IMR-90 (cell line): Measurements from ENCODE around the gene PCSK6. TPM values are rescaled to one million over a fixed set of nuclear protein-coding genes. Genes with fewer than 3 reads are reported as not detected.
A peak's percentile ranks its signal among the peaks of the same experiment; 100 is the strongest.

Experiments used
- ATAC-seq: fragments of 200-7000 bp; cut with Tn5 transposase; 2 replicates; pipeline ENCODE4 v1.9.1; 2020; ENCODE audit warnings: low read depth, mild to moderate bottlenecking, moderate library complexity
- BruUV-seq: library from RNA; stranded (reverse); fragments of 400-500 nt; replicated peaks from 2 replicates; lab custom pipeline; 2021; lab: Mats Ljungman, UMichigan
- CTCF ChIA-PET: fragments of 300-600 bp; formaldehyde crosslinking; extraction: SDS; loops from one replicate; lab custom pipeline; 2021; ENCODE audit warnings: antibody characterized with exemption; lab: Yijun Ruan, JAX
- POLR2A ChIA-PET: fragments of 300-600 bp; sonication (Branson Sonifier 250); formaldehyde crosslinking; loops from one replicate; lab custom pipeline; 2022; ENCODE audit warnings: antibody characterized with exemption; ENCODE audit not compliant: unreplicated experiment; lab: Charles Lee
- DNase-seq: peaks from one replicate; pipeline ENCODE4 v3.0.0; 2013
- H2AFZ ChIP-seq: replicated peaks from 2 replicates; pipeline ENCODE3; 2013; ENCODE audit warnings: low read length, mild to moderate bottlenecking; ENCODE audit not compliant: poor library complexity
- H2AK5ac ChIP-seq: 2 replicates; pipeline ENCODE4 v1.6.1; 2013; ENCODE audit warnings: low read depth, low read length, inconsistent platforms
- H2AK9ac ChIP-seq: replicated peaks from 2 replicates; pipeline ENCODE3; 2013; ENCODE audit warnings: mild to moderate bottlenecking, low read depth, low read length, moderate library complexity; ENCODE audit not compliant: poor library complexity
- H2BK120ac ChIP-seq: 2 replicates; pipeline ENCODE4 v1.6.1; 2013; ENCODE audit warnings: low read depth, low read length, inconsistent platforms
- H2BK15ac ChIP-seq: 3 replicates; pipeline ENCODE4 v1.6.1; 2013; ENCODE audit warnings: low read depth, low read length, inconsistent platforms
- H2BK20ac ChIP-seq: 2 replicates; pipeline ENCODE4 v1.6.1; 2013; ENCODE audit warnings: low read depth, mild to moderate bottlenecking, inconsistent platforms, low read length, moderate library complexity
- H2BK5ac ChIP-seq: 2 replicates; pipeline ENCODE4 v1.6.1; 2013; ENCODE audit warnings: mild to moderate bottlenecking, low read depth, low read length, inconsistent platforms; ENCODE audit not compliant: poor library complexity, severe bottlenecking
- H3K14ac ChIP-seq: replicated peaks from 2 replicates; pipeline ENCODE4 v1.6.1; 2013; ENCODE audit warnings: low read depth, low read length, inconsistent platforms
- H3K18ac ChIP-seq: 2 replicates; pipeline ENCODE4 v1.6.1; 2013; ENCODE audit warnings: low read depth, low read length, control low read depth
- H3K23ac ChIP-seq: 2 replicates; pipeline ENCODE4 v1.6.1; 2013; ENCODE audit warnings: low read depth, low read length, inconsistent platforms
- H3K27ac ChIP-seq: 2 replicates; pipeline ENCODE4 v1.5.1; 2013; ENCODE audit warnings: mild to moderate bottlenecking, control low read depth, low read length; ENCODE audit not compliant: insufficient read depth
- H3K27me3 ChIP-seq: 2 replicates; pipeline ENCODE4 v1.6.1; 2013; ENCODE audit warnings: low read length; ENCODE audit not compliant: control insufficient read depth, insufficient read depth
- H3K36me3 ChIP-seq: 2 replicates; pipeline ENCODE4 v1.6.1; 2013; ENCODE audit warnings: low read length, mixed read lengths; ENCODE audit not compliant: control insufficient read depth, insufficient read depth
- H3K4ac ChIP-seq: 2 replicates; pipeline ENCODE4 v1.6.1; 2013; ENCODE audit warnings: low read depth, low read length, inconsistent platforms
- H3K4me1 ChIP-seq: 2 replicates; pipeline ENCODE4 v1.6.1; 2013; ENCODE audit warnings: low read length, mixed read lengths; ENCODE audit not compliant: control insufficient read depth, insufficient read depth
- H3K4me2 ChIP-seq: 2 replicates; pipeline ENCODE4 v1.6.1; 2013; ENCODE audit warnings: low read depth, mild to moderate bottlenecking, control low read depth, low read length, moderate library complexity
- H3K4me3 ChIP-seq: 2 replicates; pipeline ENCODE4 v1.5.1; 2013; ENCODE audit warnings: low read depth, mild to moderate bottlenecking, control low read depth, low read length, moderate library complexity; ENCODE audit not compliant: insufficient read depth
- H3K56ac ChIP-seq: 2 replicates; pipeline ENCODE4 v1.6.1; 2013; ENCODE audit warnings: low read length, inconsistent platforms; ENCODE audit not compliant: insufficient read depth; ENCODE audit errors: extremely low read depth
- H3K79me1 ChIP-seq, 2 experiments: 2 replicates each; pipeline ENCODE4 v1.6.1; 2013; ENCODE audit warnings: low read length in 2 of 2, inconsistent platforms in 1 of 2, low read depth in 1 of 2
- H3K9ac ChIP-seq: 2 replicates; pipeline ENCODE4 v1.6.1; 2013; ENCODE audit warnings: low read depth, low read length, control low read depth
- H3K9me1 ChIP-seq: 2 replicates; pipeline ENCODE4 v1.6.1; 2013; ENCODE audit warnings: low read length, inconsistent platforms; ENCODE audit not compliant: insufficient read depth
- H3K9me3 ChIP-seq: 2 replicates; pipeline ENCODE4 v1.6.1; 2013; ENCODE audit warnings: low read length; ENCODE audit not compliant: control insufficient read depth, insufficient read depth
- H4K20me1 ChIP-seq: 2 replicates; pipeline ENCODE4 v1.6.1; 2013; ENCODE audit warnings: low read length, inconsistent platforms; ENCODE audit not compliant: insufficient read depth
- H4K5ac ChIP-seq: 2 replicates; pipeline ENCODE4 v1.6.1; 2013; ENCODE audit warnings: mild to moderate bottlenecking, low read depth, low read length, control low read depth
- H4K8ac ChIP-seq, 2 experiments: 2 replicates each; pipeline ENCODE4 v1.6.1; 2013; ENCODE audit warnings: low read depth in 2 of 2, low read length in 2 of 2, control low read depth in 1 of 2, inconsistent platforms in 1 of 2
- H4K91ac ChIP-seq: 2 replicates; pipeline ENCODE4 v1.6.1; 2013; ENCODE audit warnings: low read depth, low read length, inconsistent platforms; ENCODE audit not compliant: insufficient read depth
- BHLHE40 ChIP-seq: fragments of 150-350 bp; IDR thresholded peaks from 2 replicates; pipeline ENCODE4 v1.6.1; 2016; ENCODE audit warnings: mild to moderate bottlenecking, low read depth, low read length
- MAZ ChIP-seq: IDR thresholded peaks from 2 replicates; pipeline ENCODE4 v1.6.1; 2012; ENCODE audit warnings: low read depth, mild to moderate bottlenecking, low read length, improper control_type of control experiment, moderate library complexity, borderline replicate concordance
- MXI1 ChIP-seq: IDR thresholded peaks from 2 replicates; pipeline ENCODE4 v1.6.1; 2012; ENCODE audit warnings: low read depth, mild to moderate bottlenecking, low read length, moderate library complexity, borderline replicate concordance
- POLR2A ChIP-seq: IDR thresholded peaks from 2 replicates; pipeline ENCODE4 v1.6.1; 2012; ENCODE audit warnings: mild to moderate bottlenecking, low read depth, low read length
- RCOR1 ChIP-seq: IDR thresholded peaks from 2 replicates; pipeline ENCODE4 v1.6.1; 2012; ENCODE audit warnings: mild to moderate bottlenecking, low read length, improper control_type of control experiment; ENCODE audit not compliant: insufficient replicate concordance
- RFX5 ChIP-seq: IDR thresholded peaks from 2 replicates; pipeline ENCODE4 v1.8.0; 2012; ENCODE audit warnings: low read depth, mild to moderate bottlenecking, low read length, moderate library complexity
- SMC3 ChIP-seq: fragments of 150-350 bp; IDR thresholded peaks from 2 replicates; pipeline ENCODE4 v1.6.1; 2016; ENCODE audit warnings: low read depth, mild to moderate bottlenecking, antibody characterized with exemption, low read length, moderate library complexity
- WGBS, 2 experiments: methylation state at CpG; one replicate each; pipeline versions ENCODE4 v1.1.5 to v1.1.7; 2013; ENCODE audit warnings: missing lambda C conversion rate in 2 of 2; ENCODE audit not compliant: insufficient read length in 1 of 2; ENCODE audit errors: extremely low coverage in 2 of 2; 5-methylcytosine and 5-hydroxymethylcytosine counted together
- dilution Hi-C: fragments of 300-500 bp; cut with HindIII; formaldehyde crosslinking; loops from one replicate; pipeline ENCODE4 v1.14.3; 2018; ENCODE audit warnings: low sequenced_read_pairs; ENCODE audit not compliant: unreplicated experiment
- in situ Hi-C: fragments of 300-500 bp; cut with MboI; formaldehyde crosslinking; loops from 3 replicates; pipeline ENCODE4 v1.14.3; 2019; ENCODE audit warnings: low sequenced_read_pairs, inconsistent platforms, mixed read lengths
- intact Hi-C: fragments of 100-400 bp; cut with micrococcal nuclease; formaldehyde crosslinking; loops from 2 replicates; pipeline ENCODE4 v1.10.0; 2022
- polyA plus RNA-seq, 3 experiments: library from polyadenylated mRNA; depleted of rRNA; stranded (reverse); fragments of >200 nt; gene quantifications; 2 replicates each; pipeline ENCODE4 v1.2.3, GENCODE V29; 2012; ENCODE audit warnings: low replicate concordance in 1 of 3
- total RNA-seq: library from RNA; depleted of rRNA; stranded (reverse); fragments of >200 nt; gene quantifications from 2 replicates; pipeline ENCODE4 v1.2.3, GENCODE V29; 2012
- TF ChIP-seq, protein P1 (sequence below): fragments of 150-350 bp; IDR thresholded peaks from 2 replicates; pipeline ENCODE4 v1.6.1; 2017; ENCODE audit warnings: mild to moderate bottlenecking, antibody characterized with exemption, low read length, low read depth
- TF ChIP-seq, protein P2 (sequence below): fragments of 150-350 bp; IDR thresholded peaks from 2 replicates; pipeline ENCODE4 v1.6.1; 2016; ENCODE audit warnings: low read depth, mild to moderate bottlenecking, low read length, moderate library complexity, borderline replicate concordance
- TF ChIP-seq, protein P3 (sequence below): conservative IDR thresholded peaks from 2 replicates; pipeline ENCODE4 v1.5.1; 2012; ENCODE audit warnings: mild to moderate bottlenecking, low read depth, low read length, improper control_type of control experiment

Gene PCSK6
- total and polyA plus RNA-seq, 2 of the 4 experiments (the other 2 are of a cell fraction) = not detected

DNA sequence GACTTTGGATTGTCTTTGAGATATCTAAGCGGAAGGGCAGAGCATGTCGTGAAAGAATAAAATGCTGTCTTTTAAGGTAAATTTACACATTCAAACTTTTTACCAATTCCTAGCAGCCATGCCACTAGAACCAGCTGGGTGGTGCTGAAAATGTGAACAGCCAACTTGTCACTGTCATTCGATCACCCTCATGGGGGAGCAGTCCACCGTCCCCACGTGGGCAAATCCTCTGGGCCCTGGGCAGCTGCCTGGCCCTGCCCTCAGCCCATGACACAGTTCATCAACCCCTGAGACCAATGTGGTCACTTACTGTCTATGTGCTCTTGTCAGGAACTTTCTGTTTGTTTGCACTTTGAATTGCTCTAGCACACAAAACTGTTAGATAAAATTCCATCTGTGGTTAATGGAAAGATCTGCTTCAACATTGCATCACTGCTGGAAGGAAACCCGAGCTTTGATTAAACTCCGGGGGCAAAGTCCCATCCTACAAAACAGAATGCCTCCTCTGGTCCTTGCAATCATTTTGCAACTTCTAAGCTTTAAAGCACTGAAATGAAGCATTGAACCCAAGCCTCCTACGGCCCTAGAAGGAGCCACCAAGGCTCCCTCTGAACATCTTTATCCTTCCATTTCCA lies 50.1 kb downstream of the PCSK6 start:
- Histone ChIP-seq H2AK5ac (no peak overlapping the region), H2AFZ (peak overlapping the region; percentile 17), H3K36me3 (no peaks in the 10 kb centered on the region), H3K4me1 (no peaks in the 10 kb centered on the region; the same call in 1 of the 2 replicates), H3K18ac (no peak overlapping the region), H3K4ac (no peak overlapping the region), H2AK9ac (no peak overlapping the region), H3K23ac (no peak overlapping the region), H2BK5ac (no peak overlapping the region), H4K5ac (no peak overlapping the region), H3K27me3 (peaks cover 13% of the 10 kb centered on the region), H3K56ac (no peak overlapping the region), H3K4me2 (no peak overlapping the region), H3K4me3 (no peak overlapping the region), H2BK15ac (no peak overlapping the region), H3K79me1 (no peaks in the 10 kb centered on the region), H3K9ac (no peak overlapping the region), H3K9me1 (0 out of 2 replicates have a peak, but pooled peaks cover 3% of the 10 kb centered on the region), H3K9me3 (0 out of 2 replicates have a peak, but pooled peaks cover 2% of the 10 kb centered on the region), H4K20me1 (no peaks in the 10 kb centered on the region), H4K8ac (no peak overlapping the region), H2BK20ac (no peak overlapping the region), H3K27ac (no peak overlapping the region), H2BK120ac (no peak overlapping the region), H3K14ac (no peak overlapping the region), H4K91ac (no peak overlapping the region)
- in situ Hi-C loops (no loop called here), intact Hi-C loops (no loop called here), dilution Hi-C loops (no loop called here)
- no TSS peak for BruUV-seq
- no peak for DNase-seq
- WGBS, 2 experiments = 100% methylated on average over 1 of the region's 8 CpGs; no CpG with 5 or more reads in 1 of the 2 experiments
- ChIA-PET CTCF (no interaction called here), POLR2A (no interaction called here)
- ATAC-seq = peak; percentile 35
- TF ChIP-seq BHLHE40 (no peak), MXI1 (no peak), MAZ (no peak), SMC3 (no peak), POLR2A (no peak), RCOR1 (no peak), RFX5 (no peak)
- TF ChIP-seq, protein P1, sequence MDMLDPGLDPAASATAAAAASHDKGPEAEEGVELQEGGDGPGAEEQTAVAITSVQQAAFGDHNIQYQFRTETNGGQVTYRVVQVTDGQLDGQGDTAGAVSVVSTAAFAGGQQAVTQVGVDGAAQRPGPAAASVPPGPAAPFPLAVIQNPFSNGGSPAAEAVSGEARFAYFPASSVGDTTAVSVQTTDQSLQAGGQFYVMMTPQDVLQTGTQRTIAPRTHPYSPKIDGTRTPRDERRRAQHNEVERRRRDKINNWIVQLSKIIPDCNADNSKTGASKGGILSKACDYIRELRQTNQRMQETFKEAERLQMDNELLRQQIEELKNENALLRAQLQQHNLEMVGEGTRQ = no peak
- TF ChIP-seq, protein P2, sequence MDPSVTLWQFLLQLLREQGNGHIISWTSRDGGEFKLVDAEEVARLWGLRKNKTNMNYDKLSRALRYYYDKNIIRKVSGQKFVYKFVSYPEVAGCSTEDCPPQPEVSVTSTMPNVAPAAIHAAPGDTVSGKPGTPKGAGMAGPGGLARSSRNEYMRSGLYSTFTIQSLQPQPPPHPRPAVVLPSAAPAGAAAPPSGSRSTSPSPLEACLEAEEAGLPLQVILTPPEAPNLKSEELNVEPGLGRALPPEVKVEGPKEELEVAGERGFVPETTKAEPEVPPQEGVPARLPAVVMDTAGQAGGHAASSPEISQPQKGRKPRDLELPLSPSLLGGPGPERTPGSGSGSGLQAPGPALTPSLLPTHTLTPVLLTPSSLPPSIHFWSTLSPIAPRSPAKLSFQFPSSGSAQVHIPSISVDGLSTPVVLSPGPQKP = no peak
- TF ChIP-seq, protein P3, sequence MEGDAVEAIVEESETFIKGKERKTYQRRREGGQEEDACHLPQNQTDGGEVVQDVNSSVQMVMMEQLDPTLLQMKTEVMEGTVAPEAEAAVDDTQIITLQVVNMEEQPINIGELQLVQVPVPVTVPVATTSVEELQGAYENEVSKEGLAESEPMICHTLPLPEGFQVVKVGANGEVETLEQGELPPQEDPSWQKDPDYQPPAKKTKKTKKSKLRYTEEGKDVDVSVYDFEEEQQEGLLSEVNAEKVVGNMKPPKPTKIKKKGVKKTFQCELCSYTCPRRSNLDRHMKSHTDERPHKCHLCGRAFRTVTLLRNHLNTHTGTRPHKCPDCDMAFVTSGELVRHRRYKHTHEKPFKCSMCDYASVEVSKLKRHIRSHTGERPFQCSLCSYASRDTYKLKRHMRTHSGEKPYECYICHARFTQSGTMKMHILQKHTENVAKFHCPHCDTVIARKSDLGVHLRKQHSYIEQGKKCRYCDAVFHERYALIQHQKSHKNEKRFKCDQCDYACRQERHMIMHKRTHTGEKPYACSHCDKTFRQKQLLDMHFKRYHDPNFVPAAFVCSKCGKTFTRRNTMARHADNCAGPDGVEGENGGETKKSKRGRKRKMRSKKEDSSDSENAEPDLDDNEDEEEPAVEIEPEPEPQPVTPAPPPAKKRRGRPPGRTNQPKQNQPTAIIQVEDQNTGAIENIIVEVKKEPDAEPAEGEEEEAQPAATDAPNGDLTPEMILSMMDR = no peak
